Uterus (tissue), 2 donors: ENCODE measurements around the gene LKAAEAR1.

Experiments used
- POLR2A ChIP-seq, 2 donors: fragments of 450-650 bp; IDR thresholded peaks; one replicate each; pipeline ENCODE4 v1.6.1; 2016; ENCODE audit warnings: antibody characterized with exemption in 2 of 2, mild to moderate bottlenecking in 1 of 2, moderate library complexity in 1 of 2
- TF ChIP-seq, protein P1 (sequence below), 4 experiments: fragments of 200-600 bp in 2 of 4; fragments of 450-650 bp in 2 of 4; sonication (generic) in 2 of 4; IDR thresholded peaks; one replicate each; pipeline ENCODE4 v1.5.1; 2016 to 2019; ENCODE audit warnings: antibody characterized with exemption in 4 of 4, mild to moderate bottlenecking in 2 of 4, moderate library complexity in 1 of 4

- TF ChIP-seq, protein P1, sequence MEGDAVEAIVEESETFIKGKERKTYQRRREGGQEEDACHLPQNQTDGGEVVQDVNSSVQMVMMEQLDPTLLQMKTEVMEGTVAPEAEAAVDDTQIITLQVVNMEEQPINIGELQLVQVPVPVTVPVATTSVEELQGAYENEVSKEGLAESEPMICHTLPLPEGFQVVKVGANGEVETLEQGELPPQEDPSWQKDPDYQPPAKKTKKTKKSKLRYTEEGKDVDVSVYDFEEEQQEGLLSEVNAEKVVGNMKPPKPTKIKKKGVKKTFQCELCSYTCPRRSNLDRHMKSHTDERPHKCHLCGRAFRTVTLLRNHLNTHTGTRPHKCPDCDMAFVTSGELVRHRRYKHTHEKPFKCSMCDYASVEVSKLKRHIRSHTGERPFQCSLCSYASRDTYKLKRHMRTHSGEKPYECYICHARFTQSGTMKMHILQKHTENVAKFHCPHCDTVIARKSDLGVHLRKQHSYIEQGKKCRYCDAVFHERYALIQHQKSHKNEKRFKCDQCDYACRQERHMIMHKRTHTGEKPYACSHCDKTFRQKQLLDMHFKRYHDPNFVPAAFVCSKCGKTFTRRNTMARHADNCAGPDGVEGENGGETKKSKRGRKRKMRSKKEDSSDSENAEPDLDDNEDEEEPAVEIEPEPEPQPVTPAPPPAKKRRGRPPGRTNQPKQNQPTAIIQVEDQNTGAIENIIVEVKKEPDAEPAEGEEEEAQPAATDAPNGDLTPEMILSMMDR (IDR thresholded peaks at IDR 0.05) = peak in 1 of 4 experiments; percentile 37
- TF ChIP-seq POLR2A (IDR thresholded peaks at IDR 0.05) = no peak
These were observed 17.8 kb upstream of the LKAAEAR1 start for GRCh38 chr20:64101731-64102621.
